ENCODE data around the gene CBR4.

GRCh38 chr4:169013396-169013795 lies 3.3 kb upstream of the CBR4 start:
- TF ChIP-seq CTCF (IDR thresholded peaks at IDR 0.05) (no peak), POLR2A (IDR thresholded peaks at IDR 0.05) (no peak)

Measured in vagina (tissue), 2 donors.